ENCODE results near the gene TLDC2. TPM values are rescaled to one million over a fixed set of nuclear protein-coding genes. Genes with fewer than 3 reads are reported as not detected.

TLDC2 gene
- total RNA-seq, 1 donor = 0.10 TPM

GRCh38 chr20:36845288-36845971, 30.5 kb upstream of the TLDC2 start:
- no peak overlapping the region for H3K4me3 ChIP-seq (ENCODE audit: low read length)
- peaks cover 75% of the 10 kb centered on the region for H3K4me1 ChIP-seq (ENCODE audit: insufficient read depth, low read length)
- no peaks in the 10 kb centered on the region for H3K27me3 ChIP-seq (ENCODE audit: insufficient read depth, low read length)
- no peaks in the 10 kb centered on the region for H3K9me3 ChIP-seq (ENCODE audit: low read depth, low read length)

GRCh38 chr20:36847009-36847709, 28.8 kb upstream of the TLDC2 start:
- no peaks in the 10 kb centered on the region for H3K27me3 ChIP-seq (ENCODE audit: insufficient read depth, low read length)
- no peaks in the 10 kb centered on the region for H3K9me3 ChIP-seq (ENCODE audit: low read depth, low read length)
- peaks cover 62% of the 10 kb centered on the region for H3K4me1 ChIP-seq (ENCODE audit: insufficient read depth, low read length)
- no peak overlapping the region for H3K4me3 ChIP-seq (ENCODE audit: low read length)

DNA sequence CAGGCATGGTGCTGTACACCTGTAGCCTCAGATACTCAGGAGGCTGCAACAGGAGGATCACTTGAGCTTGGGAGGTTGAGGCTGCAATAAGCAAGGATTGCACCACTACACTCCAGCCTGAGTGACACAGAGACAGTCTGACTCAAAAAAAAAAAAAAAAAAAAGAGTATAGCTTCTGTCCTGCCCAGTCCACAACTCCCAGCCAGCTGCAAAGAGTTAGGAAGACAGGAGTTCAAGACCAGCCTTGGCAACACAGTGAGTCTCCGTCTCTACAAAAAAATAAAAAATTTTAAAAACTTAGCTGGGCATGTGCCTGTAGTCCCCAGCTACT, 28.3 kb upstream of the TLDC2 start:
- Histone ChIP-seq H3K27me3 (ENCODE audit: insufficient read depth, low read length) (no peaks in the 10 kb centered on the region), H3K4me1 (ENCODE audit: insufficient read depth, low read length) (peaks cover 57% of the 10 kb centered on the region), H3K9me3 (ENCODE audit: low read depth, low read length) (no peaks in the 10 kb centered on the region), H3K4me3 (ENCODE audit: low read length) (no peak overlapping the region)

GRCh38 chr20:36848078-36848660, 27.8 kb upstream of the TLDC2 start:
- Histone ChIP-seq H3K27me3 (ENCODE audit: insufficient read depth, low read length) (no peaks in the 10 kb centered on the region), H3K4me1 (ENCODE audit: insufficient read depth, low read length) (peaks cover 52% of the 10 kb centered on the region), H3K4me3 (ENCODE audit: low read length) (no peak overlapping the region)

GRCh38 chr20:36848677-36849076, 27.3 kb upstream of the TLDC2 start:
- Histone ChIP-seq H3K4me3 (ENCODE audit: low read length) (no peak overlapping the region), H3K4me1 (ENCODE audit: insufficient read depth, low read length) (peaks cover 47% of the 10 kb centered on the region), H3K9me3 (ENCODE audit: low read depth, low read length) (no peaks in the 10 kb centered on the region), H3K27me3 (ENCODE audit: insufficient read depth, low read length) (no peaks in the 10 kb centered on the region)

More at GRCh38 chr20:36848078-36848660, 27.8 kb upstream of the TLDC2 start:
- no peaks in the 10 kb centered on the region for H3K9me3 ChIP-seq (ENCODE audit: low read depth, low read length)

- Histone ChIP-seq H3K9me3 (ENCODE audit: low read depth, low read length) (no peaks in the 10 kb centered on the region), H3K4me3 (ENCODE audit: low read length) (no peak overlapping the region), H3K27me3 (ENCODE audit: insufficient read depth, low read length) (no peaks in the 10 kb centered on the region), H3K4me1 (ENCODE audit: insufficient read depth, low read length) (peaks cover 40% of the 10 kb centered on the region)
Measured at GRCh38 chr20:36849333-36850065, 26.4 kb upstream of the TLDC2 start.

- H3K27me3 ChIP-seq (ENCODE audit: insufficient read depth, low read length) = no peaks in the 10 kb centered on the region
- no peaks in the 10 kb centered on the region for H3K9me3 ChIP-seq (ENCODE audit: low read depth, low read length)
- H3K4me1 ChIP-seq (ENCODE audit: insufficient read depth, low read length) = peaks cover 29% of the 10 kb centered on the region
- no peak overlapping the region for H3K4me3 ChIP-seq (ENCODE audit: low read length)
Measured at GRCh38 chr20:36850759-36851158, 25.2 kb upstream of the TLDC2 start.

DNA sequence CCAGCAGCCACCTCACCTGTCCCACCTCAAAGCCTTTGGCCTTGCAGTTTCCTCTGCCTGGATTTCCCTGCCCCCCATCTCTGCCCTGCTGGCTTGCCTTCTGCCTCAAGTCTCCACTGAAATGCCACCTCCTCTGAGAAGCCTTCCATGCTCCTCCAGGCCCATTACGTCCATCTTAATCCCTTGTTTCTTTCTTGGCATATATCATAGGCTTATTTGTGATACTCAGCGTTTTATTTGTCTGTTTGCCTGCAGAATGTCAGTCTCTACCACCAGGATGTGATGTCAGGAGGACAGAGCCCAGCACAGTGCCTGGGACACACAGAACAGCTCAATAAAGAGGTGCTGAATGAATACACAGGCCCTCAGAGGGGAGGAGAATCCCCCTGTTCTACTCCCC, 24.4 kb upstream of the TLDC2 start:
- H3K27me3 ChIP-seq (ENCODE audit: insufficient read depth, low read length) = no peaks in the 10 kb centered on the region
- no peak overlapping the region for H3K4me3 ChIP-seq (ENCODE audit: low read length)
- H3K4me1 ChIP-seq (ENCODE audit: insufficient read depth, low read length) = peaks cover 28% of the 10 kb centered on the region
- H3K9me3 ChIP-seq (ENCODE audit: low read depth, low read length) = no peaks in the 10 kb centered on the region

- H3K4me1 ChIP-seq (ENCODE audit: insufficient read depth, low read length) = peaks cover 29% of the 10 kb centered on the region
- H3K9me3 ChIP-seq (ENCODE audit: low read depth, low read length) = no peaks in the 10 kb centered on the region
- H3K4me3 ChIP-seq (ENCODE audit: low read length) = no peak overlapping the region
- H3K27me3 ChIP-seq (ENCODE audit: insufficient read depth, low read length) = no peaks in the 10 kb centered on the region
Measured at GRCh38 chr20:36852187-36852586, 23.8 kb upstream of the TLDC2 start.

DNA sequence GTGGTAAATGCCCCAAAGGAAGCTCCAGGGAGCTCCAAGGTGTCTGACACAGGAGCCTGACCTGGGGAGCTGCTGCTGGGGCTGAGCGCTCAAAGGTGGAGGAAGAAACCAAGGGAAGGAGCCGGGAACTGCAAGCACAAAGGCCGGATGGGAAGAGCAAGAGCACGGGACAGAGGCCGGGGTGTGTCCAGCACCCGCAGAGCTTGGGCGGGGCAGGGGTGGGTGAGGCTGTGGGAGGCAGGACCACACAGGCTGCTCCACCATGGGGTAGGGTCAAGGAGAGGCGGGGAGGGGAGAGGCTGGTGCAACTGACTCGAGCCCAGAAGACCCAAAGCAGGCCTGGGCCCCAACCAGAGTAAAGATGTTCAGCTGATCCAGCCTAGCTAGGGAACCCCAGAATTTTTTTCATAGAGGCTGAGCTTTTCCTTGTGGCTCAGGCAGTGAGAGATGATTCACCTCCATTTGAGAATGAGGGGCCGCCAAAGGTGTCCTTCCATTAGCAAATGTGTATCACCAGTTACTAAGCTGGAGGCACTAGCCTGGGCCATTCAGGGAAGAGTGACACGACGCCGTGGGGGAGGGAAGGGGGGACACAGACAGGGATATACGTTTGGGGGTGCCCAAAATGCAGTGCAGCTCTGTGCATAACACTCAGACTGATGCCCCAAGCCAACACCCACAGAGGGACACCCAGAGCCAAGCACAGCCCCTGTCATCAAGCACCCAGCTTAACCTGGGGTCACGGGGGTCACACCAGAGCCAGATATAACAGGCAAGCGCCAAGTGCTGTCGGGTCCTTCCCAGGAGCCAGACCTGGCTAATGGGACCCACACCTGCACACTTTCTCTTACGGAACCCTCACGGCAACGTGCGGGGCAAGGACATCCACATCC, 21.3 kb upstream of the TLDC2 start:
- no peak overlapping the region for H3K4me3 ChIP-seq (ENCODE audit: low read length)
- H3K27me3 ChIP-seq (ENCODE audit: insufficient read depth, low read length) = no peaks in the 10 kb centered on the region
- peaks cover 16% of the 10 kb centered on the region for H3K4me1 ChIP-seq (ENCODE audit: insufficient read depth, low read length)
- H3K9me3 ChIP-seq (ENCODE audit: low read depth, low read length) = no peaks in the 10 kb centered on the region

DNA sequence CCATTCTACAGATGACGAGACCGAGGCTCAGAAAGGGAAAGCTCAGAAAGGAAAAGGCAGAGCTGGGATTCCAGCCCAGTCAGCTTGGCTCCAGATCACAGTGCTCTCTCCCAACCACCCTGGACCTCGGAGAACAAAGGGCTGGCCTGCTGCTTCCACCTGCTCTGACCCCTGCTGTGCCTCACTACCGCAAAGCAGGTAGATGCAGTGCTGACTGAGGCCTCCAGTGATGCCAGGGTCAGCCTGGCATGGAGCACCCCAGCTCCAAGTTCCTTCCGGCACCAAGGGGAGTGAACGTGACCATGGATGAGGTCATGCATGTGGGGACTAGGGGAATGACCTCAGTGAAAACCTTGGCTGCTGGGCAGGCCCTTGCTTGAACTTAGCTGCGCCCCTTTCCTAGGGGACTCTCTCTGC, 20.7 kb upstream of the TLDC2 start:
- H3K27me3 ChIP-seq (ENCODE audit: insufficient read depth, low read length) = no peaks in the 10 kb centered on the region
- no peak overlapping the region for H3K4me3 ChIP-seq (ENCODE audit: low read length)
- peaks cover 16% of the 10 kb centered on the region for H3K4me1 ChIP-seq (ENCODE audit: insufficient read depth, low read length)
- H3K9me3 ChIP-seq (ENCODE audit: low read depth, low read length) = no peaks in the 10 kb centered on the region

GRCh38 chr20:36856195-36856594, 19.7 kb upstream of the TLDC2 start:
- peaks cover 20% of the 10 kb centered on the region for H3K4me1 ChIP-seq (ENCODE audit: insufficient read depth, low read length)
- H3K9me3 ChIP-seq (ENCODE audit: low read depth, low read length) = no peaks in the 10 kb centered on the region
- no peak overlapping the region for H3K4me3 ChIP-seq (ENCODE audit: low read length)
- H3K27me3 ChIP-seq (ENCODE audit: insufficient read depth, low read length) = no peaks in the 10 kb centered on the region

- H3K27me3 ChIP-seq (ENCODE audit: insufficient read depth, low read length) = no peaks in the 10 kb centered on the region
- H3K4me1 ChIP-seq (ENCODE audit: insufficient read depth, low read length) = peaks cover 28% of the 10 kb centered on the region
- H3K9me3 ChIP-seq (ENCODE audit: low read depth, low read length) = no peaks in the 10 kb centered on the region
- no peak overlapping the region for H3K4me3 ChIP-seq (ENCODE audit: low read length)
Measured at GRCh38 chr20:36856691-36857635, 19.0 kb upstream of the TLDC2 start.

- no peaks in the 10 kb centered on the region for H3K27me3 ChIP-seq (ENCODE audit: insufficient read depth, low read length)
- peaks cover 37% of the 10 kb centered on the region for H3K4me1 ChIP-seq (ENCODE audit: insufficient read depth, low read length)
- no peaks in the 10 kb centered on the region for H3K9me3 ChIP-seq (ENCODE audit: low read depth, low read length)
- no peak overlapping the region for H3K4me3 ChIP-seq (ENCODE audit: low read length)
Measured at GRCh38 chr20:36859282-36859555, 16.7 kb upstream of the TLDC2 start.

All from mononuclear cell (primary cell).